ENCODE data around the gene GPRC5C. TPM values are rescaled to one million over a fixed set of nuclear protein-coding genes. Genes with fewer than 3 reads are reported as not detected.

Gene GPRC5C
- total RNA-seq, 4 donors from 2014 or later = 62.5 to 263 (median 174) TPM

DNA sequence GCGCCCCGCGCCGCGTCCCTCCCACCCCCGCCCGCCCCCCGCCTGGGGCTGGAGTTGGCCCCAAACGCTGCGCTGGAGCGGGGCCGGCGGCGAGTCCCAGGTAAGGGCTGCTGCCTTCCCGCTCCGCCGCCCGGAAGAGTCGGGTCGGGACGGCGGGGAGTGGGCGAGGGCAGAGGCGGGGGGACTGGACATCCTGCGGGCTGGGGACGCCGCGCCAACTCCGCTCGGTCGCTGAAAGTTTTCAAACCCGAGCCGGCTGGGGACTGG is 469 bp downstream of the GPRC5C start:
- intact Hi-C loops (cut with DNase I; ENCODE audit: low total_unique reads) (loop anchor here (10.0 kb wide), 1 partner anchor 1332 kb away; the partner anchor contains the start of gene GALK1), in situ Hi-C loops (cut with MboI; ENCODE audit: low pct_ligation_motif_present in 1 of 4, low pct_unique_long_range_greater_than_20kb in 1 of 4, low sequenced_read_pairs in 3 of 4) (no loop called here)
- H3K4me3 ChIP-seq = peak overlapping the region; percentile 58 to 77 (median 63)
- 40% methylated on average over 1 of the region's 33 CpGs; no CpG with 5 or more reads in 1 of the 2 donors for WGBS, 2 donors (ENCODE audit: low coverage in 1 of 2)
- no peaks in the 10 kb centered on the region for H3K27me3 ChIP-seq
- no peaks in the 10 kb centered on the region for H3K36me3 ChIP-seq
- H3K4me1 ChIP-seq = peaks cover 16 to 83% (median 57%) of the 10 kb centered on the region in 4 donors
- TF ChIP-seq, protein P1, sequence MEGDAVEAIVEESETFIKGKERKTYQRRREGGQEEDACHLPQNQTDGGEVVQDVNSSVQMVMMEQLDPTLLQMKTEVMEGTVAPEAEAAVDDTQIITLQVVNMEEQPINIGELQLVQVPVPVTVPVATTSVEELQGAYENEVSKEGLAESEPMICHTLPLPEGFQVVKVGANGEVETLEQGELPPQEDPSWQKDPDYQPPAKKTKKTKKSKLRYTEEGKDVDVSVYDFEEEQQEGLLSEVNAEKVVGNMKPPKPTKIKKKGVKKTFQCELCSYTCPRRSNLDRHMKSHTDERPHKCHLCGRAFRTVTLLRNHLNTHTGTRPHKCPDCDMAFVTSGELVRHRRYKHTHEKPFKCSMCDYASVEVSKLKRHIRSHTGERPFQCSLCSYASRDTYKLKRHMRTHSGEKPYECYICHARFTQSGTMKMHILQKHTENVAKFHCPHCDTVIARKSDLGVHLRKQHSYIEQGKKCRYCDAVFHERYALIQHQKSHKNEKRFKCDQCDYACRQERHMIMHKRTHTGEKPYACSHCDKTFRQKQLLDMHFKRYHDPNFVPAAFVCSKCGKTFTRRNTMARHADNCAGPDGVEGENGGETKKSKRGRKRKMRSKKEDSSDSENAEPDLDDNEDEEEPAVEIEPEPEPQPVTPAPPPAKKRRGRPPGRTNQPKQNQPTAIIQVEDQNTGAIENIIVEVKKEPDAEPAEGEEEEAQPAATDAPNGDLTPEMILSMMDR (IDR thresholded peaks at IDR 0.05) = no peak
- TF ChIP-seq POLR2A (IDR thresholded peaks at IDR 0.05) (no peak), EP300 (IDR thresholded peaks at IDR 0.05; ENCODE audit: low read depth) (no peak), POLR2AphosphoS5 (IDR thresholded peaks at IDR 0.05) (no peak)
- peaks cover 0 to under 1% of the 10 kb centered on the region in 2 donors for H3K9me3 ChIP-seq
- peak overlapping the region; percentile 92 to 96 (median 95) for H3K27ac ChIP-seq
- DNase-seq = no peak

DNA sequence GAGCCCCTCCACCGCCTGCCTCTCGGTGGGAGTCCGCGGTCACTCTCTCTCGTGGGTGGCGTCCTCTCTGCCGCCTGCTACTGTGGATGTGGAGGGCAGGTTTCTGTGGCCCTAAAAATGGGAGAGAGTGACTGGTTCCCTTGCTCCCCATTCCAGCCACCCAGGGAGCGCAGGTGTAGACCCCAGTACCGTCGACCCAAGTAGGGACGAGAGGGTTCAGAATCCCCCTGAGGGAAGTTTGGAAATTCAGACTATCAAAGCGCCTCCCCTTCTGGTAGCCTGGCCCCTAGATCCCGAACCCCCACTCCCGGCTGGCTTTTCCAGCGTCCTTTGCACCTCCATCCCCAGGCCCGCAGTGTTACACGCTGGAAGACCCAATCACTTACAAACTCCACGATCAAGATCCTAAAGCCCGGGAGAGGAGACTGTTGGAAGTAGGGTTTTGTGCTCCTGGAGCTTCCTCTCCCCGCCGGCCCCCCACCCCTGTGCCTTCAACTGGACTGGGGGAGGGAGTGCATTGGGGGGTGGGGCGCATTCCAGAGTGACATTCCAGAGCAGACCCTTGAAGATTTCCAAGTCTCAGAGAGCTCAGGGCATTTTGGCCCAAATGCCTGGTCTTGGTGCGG is 991 bp downstream of the GPRC5C start:
- H3K27ac ChIP-seq = peak overlapping the region; percentile 92 to 96 (median 95)
- in situ Hi-C loops (cut with MboI; ENCODE audit: low pct_ligation_motif_present in 1 of 4, low pct_unique_long_range_greater_than_20kb in 1 of 4, low sequenced_read_pairs in 3 of 4) (no loop called here), intact Hi-C loops (cut with DNase I; ENCODE audit: low total_unique reads) (loop anchor here (10.0 kb wide), 1 partner anchor 1332 kb away; the partner anchor contains the start of gene GALK1)
- H3K9me3 ChIP-seq = peaks cover 0 to 6% of the 10 kb centered on the region in 2 donors
- H3K4me3 ChIP-seq = peak overlapping the region; percentile 58 to 77 (median 63)
- H3K4me1 ChIP-seq = peaks cover 11 to 79% (median 52%) of the 10 kb centered on the region in 4 donors
- H3K36me3 ChIP-seq = no peaks in the 10 kb centered on the region
- no peaks in the 10 kb centered on the region for H3K27me3 ChIP-seq
- DNase-seq = no peak
- WGBS, 2 donors (ENCODE audit: low coverage in 1 of 2) = 23% methylated on average over 21 of the region's 23 CpGs; no CpG with 5 or more reads in 1 of the 2 donors
- no peak for TF ChIP-seq EP300 (IDR thresholded peaks at IDR 0.05; ENCODE audit: low read depth)
- TF ChIP-seq POLR2AphosphoS5 (IDR thresholded peaks at IDR 0.05) = no peak
- no peak for TF ChIP-seq POLR2A (IDR thresholded peaks at IDR 0.05)
- TF ChIP-seq, protein P1 (IDR thresholded peaks at IDR 0.05) = no peak

DNA sequence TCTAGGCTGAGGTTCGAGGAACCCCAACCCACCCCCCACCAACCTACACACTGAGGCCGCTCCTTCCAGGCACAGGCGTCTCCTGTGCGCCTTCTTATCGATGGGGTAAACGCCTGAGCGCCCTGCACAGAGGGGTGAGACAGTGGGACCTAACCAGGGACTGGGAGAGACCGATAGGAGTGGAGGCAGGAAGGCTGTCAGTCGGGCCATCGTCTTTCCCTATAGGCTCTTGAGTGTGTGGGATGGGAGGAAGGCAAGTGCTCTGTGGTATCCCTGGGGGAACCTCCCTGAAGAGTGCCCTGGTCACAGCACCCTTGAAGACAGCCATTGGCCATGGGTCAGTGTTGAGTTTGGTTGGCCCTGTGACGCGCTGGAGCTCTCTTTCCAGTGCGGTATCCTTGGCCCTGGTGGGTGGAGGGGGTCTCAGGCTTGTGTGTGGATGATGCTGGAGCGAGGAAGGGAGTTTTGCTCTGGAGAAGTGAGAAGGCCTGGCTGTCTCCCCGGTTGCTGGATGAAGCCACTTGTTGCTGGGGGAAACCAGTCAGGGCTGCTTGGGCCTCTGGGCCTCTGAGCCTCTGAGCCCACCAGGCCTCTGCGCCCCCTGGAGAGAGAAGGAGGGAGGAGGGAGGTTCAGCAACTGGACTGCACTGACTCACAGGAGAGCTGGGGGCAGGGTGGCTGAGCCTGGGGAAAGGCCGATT is 1.7 kb downstream of the GPRC5C start:
- Histone ChIP-seq H3K27ac (peak overlapping the region; percentile 4 to 96 (median 93)), H3K27me3 (no peaks in the 10 kb centered on the region), H3K9me3 (peaks cover 0 to 7% of the 10 kb centered on the region in 2 donors), H3K36me3 (no peaks in the 10 kb centered on the region), H3K4me3 (peak overlapping the region in 3 of 4 donors; percentile 58 to 77 (median 65)), H3K4me1 (peaks cover 9 to 72% (median 46%) of the 10 kb centered on the region in 4 donors)
- in situ Hi-C loops (cut with MboI; ENCODE audit: low pct_ligation_motif_present in 1 of 4, low pct_unique_long_range_greater_than_20kb in 1 of 4, low sequenced_read_pairs in 3 of 4) (no loop called here), intact Hi-C loops (cut with DNase I; ENCODE audit: low total_unique reads) (loop anchor here (10.0 kb wide), 1 partner anchor 1331 kb away; the partner anchor contains the start of gene GALK1)
- WGBS, 2 donors (ENCODE audit: low coverage in 1 of 2) = 65 to 80% methylated on average over 1 to 15 of the region's 17 CpGs
- DNase-seq = no peak
- TF ChIP-seq, protein P1 (IDR thresholded peaks at IDR 0.05) = no peak
- no peak for TF ChIP-seq POLR2AphosphoS5 (IDR thresholded peaks at IDR 0.05)
- TF ChIP-seq EP300 (IDR thresholded peaks at IDR 0.05; ENCODE audit: low read depth) = no peak
- TF ChIP-seq POLR2A (IDR thresholded peaks at IDR 0.05) = no peak

DNA sequence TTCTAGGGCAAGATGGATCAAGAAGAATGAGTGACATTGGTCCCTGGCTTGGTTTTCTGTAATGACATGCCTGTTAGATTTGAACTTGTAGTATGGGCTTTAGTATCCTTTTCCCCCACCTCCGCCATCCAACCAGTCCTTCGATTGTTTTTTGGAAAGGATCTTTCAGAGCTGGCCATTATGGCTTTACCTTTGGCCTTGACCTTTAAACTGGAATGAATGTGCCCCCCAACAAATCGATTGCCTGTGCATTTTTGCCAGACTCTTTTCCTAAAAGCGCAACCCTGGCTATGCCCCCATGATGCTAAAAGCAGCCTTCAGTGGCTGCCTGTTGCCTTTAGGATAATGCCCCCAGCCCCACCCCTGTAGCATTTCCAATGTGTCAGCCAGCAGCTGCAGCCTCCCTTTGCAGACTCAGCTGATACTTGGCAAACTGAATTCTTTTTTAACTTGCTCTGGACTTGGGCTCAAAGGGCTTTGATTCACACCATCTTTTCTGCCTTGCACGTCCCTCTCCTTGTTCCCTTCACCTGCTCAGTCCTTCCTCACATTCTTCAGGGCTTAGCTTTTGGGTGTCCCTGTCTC is 4.0 kb downstream of the GPRC5C start:
- H3K27me3 ChIP-seq = no peaks in the 10 kb centered on the region
- H3K9me3 ChIP-seq = peaks cover 0 to 7% of the 10 kb centered on the region in 2 donors
- TF ChIP-seq POLR2A (IDR thresholded peaks at IDR 0.05) (no peak), POLR2AphosphoS5 (IDR thresholded peaks at IDR 0.05) (no peak), EP300 (IDR thresholded peaks at IDR 0.05; ENCODE audit: low read depth) (no peak)
- TF ChIP-seq, protein P1 (IDR thresholded peaks at IDR 0.05) = no peak
- no peak for DNase-seq
- peaks cover 0 to 53% (median 33%) of the 10 kb centered on the region in 4 donors for H3K4me1 ChIP-seq
- no peak overlapping the region for H3K4me3 ChIP-seq
- peak overlapping the region; percentile 62 to 79 (median 64) for H3K27ac ChIP-seq
- intact Hi-C loops (cut with DNase I; ENCODE audit: low total_unique reads) (loop anchor here (10.0 kb wide), 1 partner anchor 1329 kb away; the partner anchor contains the start of gene GALK1), in situ Hi-C loops (cut with MboI; ENCODE audit: low pct_ligation_motif_present in 1 of 4, low pct_unique_long_range_greater_than_20kb in 1 of 4, low sequenced_read_pairs in 3 of 4) (no loop called here)
- 73 to 74% methylated on average over 4 to 5 of the region's 5 CpGs for WGBS, 2 donors (ENCODE audit: low coverage in 1 of 2)
- H3K36me3 ChIP-seq = peaks cover 0 to 5% (median 0%) of the 10 kb centered on the region in 4 donors

All from transverse colon (tissue), 4 donors.